GM18517 (cell line): ENCODE results near the gene OTUD1.
"Not testable (repeated sequence)": the region's sequence is repeated elsewhere in the genome, so short reads cannot be mapped to it uniquely, and the experiment has no call there.

Experiments
- ATAC-seq: cut with Tn5 transposase; IDR thresholded peaks from one replicate; pipeline ENCODE4 v1.9.1; 2021; ENCODE audit warnings: mild to moderate bottlenecking, moderate library complexity; ENCODE audit not compliant: unreplicated experiment

The OTUD1 gene

GRCh38 chr10:23438547-23439451 is at the start of gene OTUD1:
OTUD1 (plus strand) TSS chr10:23439075; CDS start chr10:23439458, 383 bp downstream.
- ATAC-seq, result peak; percentile 70

- not testable (repeated sequence) for ATAC-seq
Observed at GRCh38 chr10:23390408-23390807, 48.5 kb upstream of the OTUD1 start.

- ATAC-seq, result no peak
Observed at GRCh38 chr10:23390809-23391208, 48.1 kb upstream of the OTUD1 start.

- ATAC-seq, result no peak
Observed at GRCh38 chr10:23391821-23392220, 47.1 kb upstream of the OTUD1 start.

GRCh38 chr10:23395017-23395416 is 43.9 kb upstream of the OTUD1 start:
- ATAC-seq, result no peak

- no peak for ATAC-seq
Observed at GRCh38 chr10:23396695-23397094, 42.2 kb upstream of the OTUD1 start.

GRCh38 chr10:23399701-23400144 is 39.2 kb upstream of the OTUD1 start:
- ATAC-seq, result no peak

- no peak for ATAC-seq
Observed at GRCh38 chr10:23402856-23403255, 36.0 kb upstream of the OTUD1 start.

GRCh38 chr10:23403278-23403677 is 35.6 kb upstream of the OTUD1 start:
- ATAC-seq, result no peak

GRCh38 chr10:23403719-23404118 is 35.2 kb upstream of the OTUD1 start:
- no peak for ATAC-seq

- ATAC-seq, result no peak
Observed at GRCh38 chr10:23404461-23404980, 34.4 kb upstream of the OTUD1 start.

GRCh38 chr10:23405540-23405939 is 33.3 kb upstream of the OTUD1 start:
- no peak for ATAC-seq

GRCh38 chr10:23406409-23406808 is 32.5 kb upstream of the OTUD1 start:
- no peak for ATAC-seq

- ATAC-seq, result no peak
Observed at GRCh38 chr10:23408330-23408976, 30.4 kb upstream of the OTUD1 start.

- ATAC-seq, result no peak
Observed at GRCh38 chr10:23412223-23412622, 26.7 kb upstream of the OTUD1 start.

GRCh38 chr10:23413629-23414089 is 25.2 kb upstream of the OTUD1 start:
- peak; percentile 96 for ATAC-seq

- no peak for ATAC-seq
Observed at GRCh38 chr10:23414658-23415057, 24.2 kb upstream of the OTUD1 start.

GRCh38 chr10:23417254-23417653 is 21.6 kb upstream of the OTUD1 start:
- ATAC-seq, result no peak

- no peak for ATAC-seq
Observed at GRCh38 chr10:23418051-23418681, 20.7 kb upstream of the OTUD1 start.

GRCh38 chr10:23419201-23419600 is 19.7 kb upstream of the OTUD1 start:
- ATAC-seq, result no peak

- ATAC-seq, result no peak
Observed at GRCh38 chr10:23419655-23420329, 19.1 kb upstream of the OTUD1 start.
